ENCODE data around the gene NDUFAF3. TPM values are rescaled to one million over a fixed set of nuclear protein-coding genes. Genes with fewer than 3 reads are reported as not detected.

The NDUFAF3 gene
- total and polyA plus RNA-seq, 2 experiments from 2014 or later, result 49.9 to 118 TPM

GRCh38 chr3:48996640-48997039 is 25.3 kb upstream of the NDUFAF3 start:
- Histone ChIP-seq H3K36me3 (ENCODE audit: insufficient read depth) (no peaks in the 10 kb centered on the region), H3F3A (replicated peaks; ENCODE audit: low read depth) (no peaks in the 10 kb centered on the region), H2AFZ (no peak overlapping the region), H3K4me1 (ENCODE audit: insufficient read depth) (peaks cover 12% of the 10 kb centered on the region), H4K20me1 (replicated peaks; ENCODE audit: insufficient read depth) (no peaks in the 10 kb centered on the region; the same call in 1 of the 2 replicates), H3K4me2 (no peak overlapping the region), H3K27me3 (ENCODE audit: insufficient read depth) (no peaks in the 10 kb centered on the region), H3K27ac (ENCODE audit: low read depth) (no peak overlapping the region), H3K4me3 (no peak overlapping the region), H3K9me2 (ENCODE audit: insufficient read depth) (no peaks in the 10 kb centered on the region), H3K79me2 (replicated peaks; ENCODE audit: insufficient read depth) (peaks cover 7% of the 10 kb centered on the region; the same call in 1 of the 2 replicates)
- peaks cover 13% of the 10 kb centered on the region for H3K27me3 Mint-ChIP-seq (ENCODE audit: insufficient read depth, low read depth, poor library complexity)
- peaks cover 27% of the 10 kb centered on the region for H3K4me1 Mint-ChIP-seq
- no peak overlapping the region for H3K4me3 Mint-ChIP-seq
- no peak overlapping the region for H3K27ac Mint-ChIP-seq
- H3K36me3 Mint-ChIP-seq (ENCODE audit: low read depth), result peaks cover 17% of the 10 kb centered on the region
- ATAC-seq, result no peak
- DNase-seq (ENCODE audit: low spot score), result no peak
- no peak for TF ChIP-seq EZH2phosphoT487 (IDR thresholded peaks at IDR 0.05; ENCODE audit: unreplicated experiment)
- TF ChIP-seq EZH2 (IDR thresholded peaks at IDR 0.05; ENCODE audit: low read depth, unreplicated experiment), result no peak
- no peak for TF ChIP-seq ZNF331 (CRISPR knock-in tag; IDR thresholded peaks at IDR 0.05; ENCODE audit: low read depth)
- no peaks in the 10 kb centered on the region for H3K9me3 Mint-ChIP-seq

- H3K27me3 Mint-ChIP-seq (ENCODE audit: insufficient read depth, low read depth, poor library complexity), result peaks cover 11% of the 10 kb centered on the region
- peaks cover 10% of the 10 kb centered on the region for H3K4me1 ChIP-seq (ENCODE audit: insufficient read depth)
- no peak for ATAC-seq
- TF ChIP-seq CTCF (conservative IDR thresholded peaks at IDR 0.05; ENCODE audit: low read depth in 2 of 2) (0 out of 4 replicates have a peak, but pooled peaks have one; percentile 18 to 19), ZNF331 (CRISPR knock-in tag; IDR thresholded peaks at IDR 0.05; ENCODE audit: low read depth) (no peak), STAT1 (IDR thresholded peaks at IDR 0.05; ENCODE audit: unreplicated experiment) (no peak), ZNF462 (CRISPR knock-in tag; IDR thresholded peaks at IDR 0.05) (no peak)
- H2AFZ ChIP-seq, result no peak overlapping the region
- no peak overlapping the region for H3K27ac Mint-ChIP-seq
- DNase-seq (ENCODE audit: low spot score), result no peak
- no peaks in the 10 kb centered on the region for H3F3A ChIP-seq (replicated peaks; ENCODE audit: low read depth)
- H4K20me1 ChIP-seq (replicated peaks; ENCODE audit: insufficient read depth), result no peaks in the 10 kb centered on the region; the same call in 1 of the 2 replicates
- no peaks in the 10 kb centered on the region for H3K27me3 ChIP-seq (ENCODE audit: insufficient read depth)
- H3K36me3 ChIP-seq (ENCODE audit: insufficient read depth), result no peaks in the 10 kb centered on the region
- H3K27ac ChIP-seq (ENCODE audit: low read depth), result no peak overlapping the region
- H3K4me1 Mint-ChIP-seq, result peaks cover 23% of the 10 kb centered on the region
- H3K4me2 ChIP-seq, result no peak overlapping the region
- no peaks in the 10 kb centered on the region for H3K9me3 Mint-ChIP-seq
- no peak overlapping the region for H3K4me3 ChIP-seq
- H3K9me2 ChIP-seq (ENCODE audit: insufficient read depth), result no peaks in the 10 kb centered on the region; the same call in 1 of the 2 replicates
- 0 out of 2 replicates have a peak, but pooled peaks cover 1% of the 10 kb centered on the region for H3K79me2 ChIP-seq (replicated peaks; ENCODE audit: insufficient read depth)
- no peak overlapping the region; the same call in 2 of the 3 replicates for H3K4me3 Mint-ChIP-seq
- H3K36me3 Mint-ChIP-seq (ENCODE audit: low read depth), result peaks cover 12% of the 10 kb centered on the region
These were observed 24.8 kb upstream of the NDUFAF3 start for GRCh38 chr3:48997102-48997635.
